Stimulated activated naive CD8-positive, alpha-beta T cell treated with anti-CD3 and anti-CD28 coated beads, Interleukin-15, Interleukin-2, amounts not matched to agents 100 ng/mL and 50 ng/mL, for 24 hours (primary cell): ENCODE results near the gene UNC79.
"Not testable (repeated sequence)": the region's sequence is repeated elsewhere in the genome, so short reads cannot be mapped to it uniquely, and the experiment has no call there.

ENCODE experiments used
- H3K27ac Mint-ChIP-seq: one replicate; pipeline ENCODE4 v1.8.0; 2021; ENCODE audit warnings: mild to moderate bottlenecking, mixed read lengths
- H3K27me3 Mint-ChIP-seq: one replicate; pipeline ENCODE4 v1.8.0; 2021; ENCODE audit warnings: mixed read lengths
- H3K36me3 Mint-ChIP-seq: one replicate; pipeline ENCODE4 v1.8.0; 2021; ENCODE audit warnings: low read depth, mixed read lengths
- H3K4me1 Mint-ChIP-seq: one replicate; pipeline ENCODE4 v1.8.0; 2021; ENCODE audit warnings: low read depth, mixed read lengths
- H3K4me3 Mint-ChIP-seq: one replicate; pipeline ENCODE4 v1.8.0; 2021; ENCODE audit warnings: mild to moderate bottlenecking, mixed read lengths
- H3K9me3 Mint-ChIP-seq: one replicate; pipeline ENCODE4 v1.8.0; 2021; ENCODE audit warnings: mixed read lengths

The UNC79 gene

GRCh38 chr14:93430315-93431035 is at the start of gene UNC79:
Gene UNC79 (plus strand): TSS chr14:93430939. CDS start chr14:93431030, 91 bp downstream.
- Mint-ChIP-seq H3K27me3 (peaks cover 49% of the 10 kb centered on the region), H3K9me3 (peaks cover 14% of the 10 kb centered on the region), H3K4me1 (no peaks in the 10 kb centered on the region), H3K27ac (no peak within 1 kb of the TSS), H3K36me3 (no peaks in the 10 kb centered on the region), H3K4me3 (no peak within 1 kb of the TSS)

- Mint-ChIP-seq H3K36me3 (no peaks in the 10 kb centered on the region), H3K27ac (no peak overlapping the region), H3K4me1 (no peaks in the 10 kb centered on the region), H3K9me3 (peaks cover 5% of the 10 kb centered on the region), H3K4me3 (no peak overlapping the region), H3K27me3 (peaks cover 9% of the 10 kb centered on the region)
Measured at GRCh38 chr14:93381644-93382043, 49.1 kb upstream of the UNC79 start.

- H3K27me3 Mint-ChIP-seq: peaks cover 13% of the 10 kb centered on the region
- not testable (repeated sequence) for H3K27ac Mint-ChIP-seq, H3K9me3 Mint-ChIP-seq, H3K4me3 Mint-ChIP-seq, H3K4me1 Mint-ChIP-seq, H3K36me3 Mint-ChIP-seq
Measured at GRCh38 chr14:93384256-93384655, 46.5 kb upstream of the UNC79 start.

- Mint-ChIP-seq H3K36me3 (no peaks in the 10 kb centered on the region), H3K9me3 (peaks cover 12% of the 10 kb centered on the region), H3K27ac (no peak overlapping the region), H3K4me1 (no peaks in the 10 kb centered on the region), H3K27me3 (peaks cover 27% of the 10 kb centered on the region), H3K4me3 (no peak overlapping the region)
Measured at GRCh38 chr14:93395231-93395630, 35.5 kb upstream of the UNC79 start.

GRCh38 chr14:93396456-93396855 is 34.3 kb upstream of the UNC79 start:
- no peaks in the 10 kb centered on the region for H3K4me1 Mint-ChIP-seq
- H3K36me3 Mint-ChIP-seq: no peaks in the 10 kb centered on the region
- no peak overlapping the region for H3K27ac Mint-ChIP-seq
- peaks cover 29% of the 10 kb centered on the region for H3K27me3 Mint-ChIP-seq
- no peak overlapping the region for H3K4me3 Mint-ChIP-seq
- H3K9me3 Mint-ChIP-seq: peaks cover 12% of the 10 kb centered on the region

GRCh38 chr14:93398491-93398890 is 32.2 kb upstream of the UNC79 start:
- H3K9me3 Mint-ChIP-seq: peaks cover 12% of the 10 kb centered on the region
- H3K36me3 Mint-ChIP-seq: no peaks in the 10 kb centered on the region
- peaks cover 40% of the 10 kb centered on the region for H3K27me3 Mint-ChIP-seq
- no peaks in the 10 kb centered on the region for H3K4me1 Mint-ChIP-seq
- H3K4me3 Mint-ChIP-seq: no peak overlapping the region
- no peak overlapping the region for H3K27ac Mint-ChIP-seq

GRCh38 chr14:93402951-93403350 is 27.8 kb upstream of the UNC79 start:
- H3K36me3 Mint-ChIP-seq: no peaks in the 10 kb centered on the region
- H3K9me3 Mint-ChIP-seq: peaks cover 7% of the 10 kb centered on the region
- H3K4me3 Mint-ChIP-seq: no peak overlapping the region
- H3K27ac Mint-ChIP-seq: no peak overlapping the region
- H3K4me1 Mint-ChIP-seq: no peaks in the 10 kb centered on the region
- H3K27me3 Mint-ChIP-seq: peaks cover 40% of the 10 kb centered on the region

GRCh38 chr14:93410021-93410420 is 20.7 kb upstream of the UNC79 start:
- Mint-ChIP-seq H3K27me3 (peaks cover 3% of the 10 kb centered on the region), H3K36me3 (no peaks in the 10 kb centered on the region), H3K4me1 (no peaks in the 10 kb centered on the region)

GRCh38 chr14:93410893-93411292 is 19.8 kb upstream of the UNC79 start:
- Mint-ChIP-seq H3K4me1 (no peaks in the 10 kb centered on the region), H3K4me3 (no peak overlapping the region)

More at GRCh38 chr14:93410021-93410420, 20.7 kb upstream of the UNC79 start:
- H3K4me3 Mint-ChIP-seq: no peak overlapping the region
- peaks cover 12% of the 10 kb centered on the region for H3K9me3 Mint-ChIP-seq
- H3K27ac Mint-ChIP-seq: no peak overlapping the region

GRCh38 chr14:93425136-93425535 is 5.6 kb upstream of the UNC79 start:
- not testable (repeated sequence) for H3K36me3 Mint-ChIP-seq
- H3K9me3 Mint-ChIP-seq: peaks cover 20% of the 10 kb centered on the region

More at GRCh38 chr14:93410893-93411292, 19.8 kb upstream of the UNC79 start:
- peaks cover 3% of the 10 kb centered on the region for H3K27me3 Mint-ChIP-seq
- no peaks in the 10 kb centered on the region for H3K36me3 Mint-ChIP-seq
- no peak overlapping the region for H3K27ac Mint-ChIP-seq
- H3K9me3 Mint-ChIP-seq: peaks cover 12% of the 10 kb centered on the region

GRCh38 chr14:93426750-93427149 is 4.0 kb upstream of the UNC79 start:
- Mint-ChIP-seq H3K4me1 (no peaks in the 10 kb centered on the region), H3K27ac (no peak overlapping the region), H3K36me3 (no peaks in the 10 kb centered on the region), H3K4me3 (no peak overlapping the region), H3K27me3 (peaks cover 29% of the 10 kb centered on the region), H3K9me3 (peaks cover 21% of the 10 kb centered on the region)

More at GRCh38 chr14:93425136-93425535, 5.6 kb upstream of the UNC79 start:
- H3K4me1 Mint-ChIP-seq, H3K27ac Mint-ChIP-seq, H3K4me3 Mint-ChIP-seq: not testable (repeated sequence)
- H3K27me3 Mint-ChIP-seq: peaks cover 24% of the 10 kb centered on the region

GRCh38 chr14:93431036-93431670 is 414 bp downstream of the UNC79 start:
- Mint-ChIP-seq H3K4me3 (no peak overlapping the region), H3K27ac (no peak overlapping the region), H3K9me3 (peaks cover 13% of the 10 kb centered on the region), H3K36me3 (no peaks in the 10 kb centered on the region), H3K27me3 (peaks cover 54% of the 10 kb centered on the region), H3K4me1 (no peaks in the 10 kb centered on the region)

GRCh38 chr14:93454224-93454623 is 23.5 kb downstream of the UNC79 start:
- H3K9me3 Mint-ChIP-seq: no peaks in the 10 kb centered on the region
- H3K4me1 Mint-ChIP-seq: no peaks in the 10 kb centered on the region
- no peak overlapping the region for H3K27ac Mint-ChIP-seq
- no peak overlapping the region for H3K4me3 Mint-ChIP-seq
- H3K36me3 Mint-ChIP-seq: no peaks in the 10 kb centered on the region
- peaks cover 34% of the 10 kb centered on the region for H3K27me3 Mint-ChIP-seq

- H3K27ac Mint-ChIP-seq: no peak overlapping the region
Measured at GRCh38 chr14:93456356-93456755, 25.6 kb downstream of the UNC79 start.

GRCh38 chr14:93458234-93458633 is 27.5 kb downstream of the UNC79 start:
- Mint-ChIP-seq H3K27me3 (peaks cover 21% of the 10 kb centered on the region), H3K27ac (no peak overlapping the region), H3K4me3 (no peak overlapping the region), H3K4me1 (no peaks in the 10 kb centered on the region), H3K9me3 (no peaks in the 10 kb centered on the region), H3K36me3 (no peaks in the 10 kb centered on the region)

More at GRCh38 chr14:93456356-93456755, 25.6 kb downstream of the UNC79 start:
- Mint-ChIP-seq H3K36me3 (no peaks in the 10 kb centered on the region), H3K4me3 (no peak overlapping the region), H3K27me3 (peaks cover 22% of the 10 kb centered on the region), H3K9me3 (no peaks in the 10 kb centered on the region), H3K4me1 (no peaks in the 10 kb centered on the region)
